Dermis microvascular lymphatic vessel endothelial cell (primary cell): ENCODE measurements around the gene FAM135A. TPM values are rescaled to one million over a fixed set of nuclear protein-coding genes. Genes with fewer than 3 reads are reported as not detected.
"Not testable (repeated sequence)": the region's sequence is repeated elsewhere in the genome, so short reads cannot be mapped to it uniquely, and the experiment has no call there.

ENCODE experiments used
- DNase-seq, 2 donors: peaks; one replicate each; pipeline versions ENCODE4 v3.0.0 to v3.0.0-alpha.2; 2010; ENCODE audit warnings: low read depth in 2 of 2
- total RNA-seq: library from RNA; depleted of rRNA; stranded (reverse); fragments of >200 nt; gene quantifications from 2 replicates; pipeline ENCODE4 v1.2.1, GENCODE V29; 2014

Gene FAM135A
- total RNA-seq, 1 donor from 2014 or later: 11.2 TPM

DNA sequence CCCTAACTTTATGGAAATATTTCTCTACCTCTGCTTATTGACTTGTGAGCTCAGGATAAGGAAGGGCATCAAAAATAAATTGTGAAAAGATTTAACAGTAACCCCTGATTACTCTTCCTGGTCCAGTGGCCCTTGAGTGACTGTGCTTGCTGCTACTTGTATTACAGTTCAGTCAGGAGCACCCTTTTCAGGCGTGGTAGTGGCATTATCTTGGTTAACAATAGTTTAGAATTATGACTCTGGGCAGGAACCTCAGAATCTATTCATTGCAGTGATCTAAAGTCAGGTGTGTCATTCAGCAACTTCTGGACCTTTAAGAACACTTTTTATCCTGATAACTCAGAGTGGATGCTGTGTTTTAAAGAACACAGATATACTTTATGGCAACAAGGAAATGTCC is 43.4 kb downstream of the FAM135A start:
- DNase-seq: no peak

DNA sequence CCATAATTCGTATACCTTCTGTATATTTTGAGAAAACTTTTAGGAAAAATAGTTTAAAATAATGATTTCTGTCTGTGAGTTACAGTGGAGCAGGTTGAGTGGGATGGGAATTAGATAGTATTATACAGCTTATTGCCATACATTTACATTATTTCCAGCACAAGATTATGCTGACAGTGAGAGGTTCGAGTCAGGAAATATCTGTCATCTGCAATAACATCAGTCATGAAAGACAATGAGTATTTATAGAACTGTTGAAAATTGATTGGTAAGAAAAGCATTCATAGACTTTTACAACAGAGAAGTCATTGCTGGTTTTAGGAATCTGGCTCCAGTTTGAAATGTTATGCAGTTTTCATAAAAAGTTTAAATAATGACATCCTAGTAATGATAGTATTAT is 45.9 kb downstream of the FAM135A start:
- DNase-seq: peak; percentile 9 to 24

DNA sequence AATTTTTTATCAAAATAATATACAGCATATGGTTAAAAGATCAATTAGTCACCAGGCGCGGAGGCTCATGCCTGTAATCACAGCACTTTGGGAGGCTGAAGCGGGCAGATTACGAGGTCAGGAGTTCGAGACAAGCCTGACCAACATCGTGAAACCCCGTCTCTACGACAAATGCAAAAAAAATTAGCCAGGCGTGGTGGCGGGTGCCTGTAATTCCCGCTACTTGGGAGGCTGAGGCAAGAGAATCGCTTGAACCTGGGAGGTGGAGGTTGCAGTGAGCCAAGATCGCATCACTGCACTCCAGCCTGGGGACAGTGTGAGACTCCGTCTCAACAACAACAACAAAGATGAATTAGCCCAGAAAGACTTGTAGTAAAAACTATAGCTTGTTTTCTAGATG is 46.4 kb downstream of the FAM135A start:
- DNase-seq: not testable (repeated sequence)

DNA sequence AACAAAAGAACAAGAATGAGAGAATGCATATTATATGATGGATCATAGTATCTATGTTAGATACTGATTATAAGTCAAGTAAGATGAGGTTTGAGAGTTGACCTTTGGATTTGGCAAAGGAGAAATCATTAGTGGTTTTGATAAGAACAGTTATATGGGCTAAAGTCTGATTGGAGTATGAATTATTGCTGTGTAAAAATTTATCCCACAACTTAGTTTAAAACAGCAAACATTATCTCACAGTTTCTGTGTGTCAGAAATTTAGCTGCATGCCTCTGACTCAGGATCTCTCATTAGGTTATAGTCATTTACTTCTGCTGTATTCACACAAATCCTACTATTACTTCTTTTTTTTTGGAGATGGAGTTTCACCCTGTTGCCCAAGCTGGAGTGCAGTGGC is 56.7 kb downstream of the FAM135A start:
- DNase-seq: no peak

- DNase-seq: not testable (repeated sequence)
Measured at GRCh38 chr6:70470510-70470909, 57.2 kb downstream of the FAM135A start.

DNA sequence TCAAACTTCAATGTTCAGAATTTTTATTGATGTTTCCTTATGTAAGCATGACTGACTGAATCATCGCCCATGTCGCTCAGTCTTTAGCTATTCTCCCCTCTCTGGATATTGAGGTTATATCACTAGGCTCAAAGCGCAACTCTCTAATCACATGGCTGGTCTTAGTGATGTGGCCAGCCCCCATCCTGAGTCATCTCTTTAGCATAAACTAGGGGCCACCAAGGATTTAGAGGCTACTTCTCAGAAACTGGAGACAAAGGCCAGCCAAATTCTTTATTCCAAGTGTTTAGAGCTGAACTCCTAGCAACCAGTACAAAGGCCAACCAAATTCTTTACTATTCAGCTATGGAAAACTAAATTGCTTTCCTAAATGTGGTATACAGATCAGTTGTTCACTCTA is 61.4 kb downstream of the FAM135A start:
- no peak for DNase-seq

DNA sequence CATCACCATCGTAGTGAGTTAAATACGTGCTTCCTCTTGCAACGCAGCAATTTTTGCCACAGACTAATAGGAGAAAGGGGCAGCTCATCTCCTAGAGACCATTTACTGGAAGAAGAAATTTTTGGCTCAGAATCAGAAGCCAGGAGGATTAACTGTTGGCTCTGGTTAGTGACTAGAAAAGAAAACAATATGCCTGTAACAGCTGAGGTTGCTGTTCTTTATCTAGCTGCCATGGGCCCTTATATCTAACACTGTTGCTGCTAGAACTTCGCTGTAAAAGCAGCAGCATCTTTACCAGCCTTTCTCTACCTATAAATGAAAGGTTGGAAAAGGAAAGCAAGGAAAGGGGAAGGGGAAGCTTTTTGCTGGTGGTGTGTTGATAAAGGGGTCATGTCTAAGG is 65.9 kb downstream of the FAM135A start:
- DNase-seq: no peak

DNA sequence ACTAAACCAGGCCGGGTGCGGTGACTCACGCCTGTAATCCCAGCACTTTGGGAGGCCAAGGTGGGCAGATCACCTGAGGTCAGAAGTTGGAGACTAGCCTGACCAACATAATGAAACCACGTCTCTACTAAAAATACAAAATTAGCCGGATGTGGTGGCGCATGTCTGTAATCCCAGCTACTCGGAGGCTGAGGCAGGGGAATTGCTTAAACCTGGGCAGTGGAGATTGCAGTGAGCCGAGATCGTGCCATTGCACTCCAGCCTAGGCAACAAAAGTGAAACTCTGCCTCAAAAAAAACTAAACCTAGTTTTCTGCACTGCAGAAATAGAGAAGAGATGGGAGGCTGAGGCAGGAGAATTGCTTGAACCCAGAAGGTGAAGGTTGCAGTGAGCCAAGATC is 73.3 kb downstream of the FAM135A start:
- not testable (repeated sequence) for DNase-seq

DNA sequence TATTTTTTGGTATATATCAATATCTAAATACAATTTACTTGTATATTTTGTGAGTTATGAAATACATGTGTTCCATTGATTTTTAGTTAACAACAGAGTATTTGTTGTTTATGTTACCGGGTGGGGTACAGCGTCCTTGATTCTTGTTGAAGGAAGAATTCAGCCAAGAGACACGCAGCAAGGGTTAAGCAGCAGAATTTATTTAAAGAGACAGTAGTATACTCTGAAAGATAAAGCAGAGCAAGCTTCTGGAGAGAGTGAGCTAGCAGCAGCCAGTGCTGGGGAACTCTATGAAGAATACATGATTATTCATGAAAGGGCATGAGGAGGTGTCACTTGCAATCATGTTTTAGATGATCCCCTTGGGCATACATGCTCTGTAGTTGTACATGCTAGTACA is 76.1 kb downstream of the FAM135A start:
- no peak for DNase-seq

GRCh38 chr6:70494833-70495232 is 81.5 kb downstream of the FAM135A start:
- DNase-seq: no peak

- not testable (repeated sequence) for DNase-seq
Measured at GRCh38 chr6:70495790-70496189, 82.5 kb downstream of the FAM135A start.

- no peak for DNase-seq
Measured at GRCh38 chr6:70502484-70502883, 89.2 kb downstream of the FAM135A start.

DNA sequence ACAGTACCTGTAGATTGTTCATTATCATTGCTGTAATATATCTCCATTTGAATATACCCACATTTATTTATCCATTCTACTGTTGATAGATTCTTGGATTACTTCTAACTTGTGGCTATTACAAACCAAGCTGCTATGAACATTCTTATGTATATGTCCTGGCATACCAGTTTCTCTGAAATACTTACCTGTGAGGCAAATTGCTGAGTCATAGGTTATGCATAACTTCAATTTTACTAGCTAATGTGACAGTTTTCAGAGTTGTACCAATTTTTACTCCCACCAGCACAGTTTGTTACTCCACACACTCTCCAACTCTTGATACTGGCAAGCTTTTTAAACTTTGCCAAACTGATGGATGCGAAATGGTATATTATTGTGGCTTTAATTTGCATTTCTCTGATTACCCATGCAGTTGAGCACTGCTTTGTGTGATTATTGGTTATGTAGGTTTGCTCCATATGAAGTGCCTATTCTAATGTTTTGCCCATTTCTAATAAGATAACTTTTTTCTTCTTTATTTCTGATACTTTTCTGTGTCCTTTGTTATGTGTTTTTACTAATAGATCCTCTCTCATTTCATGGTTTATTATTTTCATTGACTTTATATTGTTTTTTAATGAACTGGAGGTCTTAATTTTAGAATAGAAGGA is 90.6 kb downstream of the FAM135A start:
- DNase-seq: no peak

GRCh38 chr6:70506321-70506720 is 93.0 kb downstream of the FAM135A start:
- DNase-seq: no peak

GRCh38 chr6:70507161-70507560 is 93.9 kb downstream of the FAM135A start:
- no peak for DNase-seq

- no peak for DNase-seq
Measured at GRCh38 chr6:70508953-70509352, 95.6 kb downstream of the FAM135A start.

DNA sequence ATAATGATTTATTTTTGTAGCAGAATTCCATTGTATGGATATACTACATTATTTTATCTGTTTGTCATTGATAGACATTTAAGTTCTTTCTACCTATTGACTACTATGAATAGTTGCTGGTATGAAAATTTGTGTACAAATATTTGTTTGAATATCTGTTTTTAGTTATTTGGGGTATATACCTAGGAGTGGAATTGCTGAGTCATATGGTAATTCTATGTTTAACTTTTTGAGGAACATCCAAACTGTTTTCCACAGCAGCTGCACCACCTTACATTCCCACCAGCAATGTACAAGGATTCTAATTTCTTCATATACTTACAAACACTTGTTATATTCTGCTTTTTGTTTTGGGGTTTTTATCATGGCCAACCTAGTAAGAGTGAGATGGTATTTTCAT is 97.3 kb downstream of the FAM135A start:
- no peak for DNase-seq

DNA sequence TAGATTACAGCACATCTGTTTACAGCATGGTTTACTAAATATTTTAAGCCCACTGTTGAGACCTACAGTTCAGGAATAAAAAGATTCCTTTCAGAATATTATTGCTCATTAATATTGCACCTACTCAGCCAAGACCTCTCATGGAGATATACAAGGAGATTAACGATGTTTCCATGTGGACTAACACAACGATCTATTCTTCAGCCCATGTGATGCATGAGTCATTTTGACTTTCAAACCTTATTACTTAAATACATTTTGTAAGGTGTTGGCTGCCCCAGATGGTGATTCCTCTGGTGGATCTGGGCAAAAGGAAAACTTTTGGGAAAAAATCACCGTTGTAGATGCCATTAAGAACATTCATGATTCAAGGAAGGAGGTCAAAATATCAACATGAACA is 105.4 kb downstream of the FAM135A start:
- no peak for DNase-seq

GRCh38 chr6:70520575-70520974 is 107.3 kb downstream of the FAM135A start:
- peak; percentile 16 to 19 for DNase-seq

DNA sequence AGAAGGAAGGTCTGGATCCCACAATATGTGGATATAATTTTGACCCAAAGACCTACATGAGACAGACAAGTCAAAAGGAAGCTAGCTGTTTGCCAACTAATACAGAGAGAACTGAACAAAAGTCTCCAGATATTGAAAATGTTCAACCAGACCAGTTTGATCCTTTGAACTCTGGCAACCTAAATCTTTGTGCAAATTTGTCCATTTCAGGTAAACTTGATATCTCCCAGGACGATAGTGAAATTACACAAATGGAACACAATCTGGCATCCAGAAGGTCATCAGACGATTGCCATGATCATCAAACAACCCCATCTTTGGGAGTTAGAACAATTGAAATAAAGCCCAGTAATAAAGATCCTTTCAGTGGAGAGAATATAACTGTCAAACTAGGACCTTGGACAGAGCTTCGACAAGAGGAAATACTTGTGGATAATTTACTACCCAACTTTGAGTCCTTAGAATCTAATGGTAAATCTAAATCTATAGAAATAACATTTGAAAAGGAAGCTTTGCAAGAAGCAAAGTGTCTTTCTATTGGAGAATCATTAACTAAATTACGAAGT is 111.5 kb downstream of the FAM135A start:
- no peak for DNase-seq

DNA sequence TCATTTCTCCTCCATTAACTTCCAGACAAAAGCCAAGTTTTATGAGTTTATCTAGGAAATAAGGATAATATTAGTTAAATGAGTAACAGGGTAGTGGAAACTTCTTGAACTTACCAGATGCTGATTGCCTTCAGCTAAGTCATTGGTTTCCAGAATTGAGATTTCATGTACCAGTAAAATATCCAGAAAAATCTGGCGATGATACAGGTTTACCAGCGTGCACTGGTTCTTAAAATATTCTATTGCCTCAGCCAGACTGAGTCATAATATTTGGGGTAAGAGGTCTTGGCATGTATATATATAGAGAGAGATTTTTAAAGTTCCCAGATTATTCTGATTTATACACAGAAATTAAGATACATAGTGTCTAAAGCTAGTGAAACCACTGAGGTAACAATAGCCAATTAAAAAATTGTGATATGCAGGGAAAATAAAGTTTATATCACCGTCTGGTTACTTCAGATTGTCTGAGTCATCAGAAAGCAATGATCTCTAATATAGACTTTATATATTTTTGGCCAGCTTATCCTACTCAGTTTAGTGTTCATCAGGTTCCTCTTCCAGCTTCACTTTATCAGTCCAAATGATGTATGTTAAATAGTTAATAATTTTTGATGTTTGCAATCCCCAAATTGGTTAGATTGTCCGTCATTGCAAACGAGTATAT is 113.9 kb downstream of the FAM135A start:
- no peak for DNase-seq

- DNase-seq: no peak
Measured at GRCh38 chr6:70530023-70530422, 116.7 kb downstream of the FAM135A start.

DNA sequence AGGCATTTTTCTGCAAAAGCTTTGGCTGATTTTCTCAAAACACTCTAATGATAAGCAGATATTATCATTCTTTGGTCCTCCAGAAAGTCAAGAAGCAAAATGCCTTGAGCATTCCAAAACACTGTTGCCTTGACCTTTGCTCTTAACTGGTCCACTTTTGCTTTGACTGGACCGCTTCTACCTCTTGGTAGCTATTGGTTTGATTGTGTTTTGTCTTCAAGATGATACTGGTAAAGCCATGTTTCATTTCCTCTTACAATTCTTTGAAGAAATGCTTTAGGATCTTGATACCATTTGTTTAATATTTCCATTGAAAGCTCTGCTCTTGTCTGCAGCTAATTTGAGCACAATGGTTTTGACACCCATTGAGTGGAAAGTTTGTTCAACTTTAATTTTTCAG is 117.8 kb downstream of the FAM135A start:
- no peak for DNase-seq
